Neural progenitor cell (in vitro differentiated cells): Measurements from ENCODE around the gene CCNG2.

Experiments used
- CTCF ChIP-seq: fragments of 200-600 bp; sonication (generic); IDR thresholded peaks from 2 replicates; pipeline ENCODE4 v1.5.1; 2017; ENCODE audit warnings: antibody characterized with exemption, mild to moderate bottlenecking
- EZH2 ChIP-seq: fragments of 200-600 bp; sonication (generic); IDR thresholded peaks from 2 replicates; pipeline ENCODE4 v1.6.1; 2017; ENCODE audit warnings: antibody characterized with exemption, mild to moderate bottlenecking, moderate library complexity
- EZH2phosphoT487 ChIP-seq: fragments of 200-600 bp; sonication (generic); IDR thresholded peaks from 2 replicates; pipeline ENCODE4 v1.6.1; 2017; ENCODE audit warnings: antibody characterized with exemption

GRCh38 chr4:77179519-77179918 is 22.5 kb downstream of the CCNG2 start:
- TF ChIP-seq EZH2phosphoT487 (no peak), CTCF (no peak), EZH2 (no peak)
